Right ventricle myocardium superior (tissue), 1 donor: ENCODE measurements around the gene SVIL. TPM values are rescaled to one million over a fixed set of nuclear protein-coding genes. Genes with fewer than 3 reads are reported as not detected.
"Not testable (repeated sequence)": the region's sequence is repeated elsewhere in the genome, so short reads cannot be mapped to it uniquely, and the experiment has no call there.

Source experiments
- ATAC-seq: fragments of 200-7000 bp; cut with Tn5 transposase; one replicate; pipeline ENCODE4 v1.9.1; 2020; ENCODE audit warnings: mild to moderate bottlenecking; ENCODE audit not compliant: poor library complexity
- DNase-seq: peaks from one replicate; pipeline ENCODE4 v3.0.0-alpha.2; 2020
- intact Hi-C: fragments of 100-400 bp; cut with DNase I; formaldehyde crosslinking; loops from one replicate; pipeline ENCODE4 v1.11.2; 2022
- total RNA-seq: library from RNA; stranded (reverse); fragmentation: NEBNext Ultra II Directional; extraction: Animal tissue kit (Norgen Biotek cat#: 25700); gene quantifications from one replicate; pipeline ENCODE4 v1.2.1, GENCODE V29; 2021
- donor health status: DM: no; HTN: yes; CAD: no; lungs with severe emphysema.

SVIL gene
- total RNA-seq, 1 donor from 2014 or later, result 298 TPM

- intact Hi-C loops, result loop anchor here (10.0 kb wide), 1 partner anchor 245 kb away; no protein-coding TSS in a partner anchor
- no peak for DNase-seq
- ATAC-seq, result no peak
Observed at GRCh38 chr10:29609696-29610095, 25.1 kb downstream of the SVIL start.

DNA sequence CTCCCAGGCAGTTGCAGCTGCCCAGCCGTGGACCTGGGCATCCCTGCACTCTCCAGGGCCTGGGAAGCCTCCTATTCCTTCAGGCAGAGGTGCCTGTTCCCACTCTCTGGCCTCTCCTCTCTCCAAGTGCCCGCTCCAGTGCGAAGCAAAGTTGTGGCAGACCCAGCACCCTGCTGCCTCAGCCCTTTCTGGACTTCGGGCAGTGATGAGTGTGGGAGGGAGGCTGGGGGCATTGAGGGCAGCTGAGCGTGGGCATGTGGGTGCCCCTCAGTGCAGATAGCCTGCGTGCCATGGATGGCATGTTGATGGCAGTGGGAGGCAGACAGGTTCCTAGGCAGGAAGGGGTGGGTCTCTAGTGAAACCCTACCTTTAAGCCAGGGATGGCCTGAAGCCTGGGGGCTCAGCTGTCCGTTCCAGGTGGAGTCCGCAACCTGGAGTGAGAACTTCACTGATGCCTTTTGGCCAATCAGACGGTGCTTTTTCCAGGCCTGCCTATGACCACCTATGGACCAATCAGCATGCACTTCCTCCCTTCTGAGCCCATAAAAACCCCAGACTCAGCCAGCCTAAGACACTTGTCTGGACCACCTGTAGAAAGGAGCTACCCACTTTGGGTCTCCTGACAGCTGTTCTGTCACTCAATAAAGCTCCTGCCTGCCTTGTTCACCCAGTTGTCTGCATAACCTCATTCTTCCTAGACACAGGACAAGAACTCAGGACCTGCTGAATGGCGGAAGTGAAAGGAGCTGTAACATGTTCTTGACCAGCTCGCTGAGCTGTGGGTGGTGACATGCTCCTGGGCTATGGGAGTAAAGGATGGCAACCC lies 26.1 kb downstream of the SVIL start:
- no peak for ATAC-seq
- no peak for DNase-seq
- intact Hi-C loops, result loop anchor here (10.0 kb wide), 1 partner anchor 246 kb away; no protein-coding TSS in a partner anchor

DNA sequence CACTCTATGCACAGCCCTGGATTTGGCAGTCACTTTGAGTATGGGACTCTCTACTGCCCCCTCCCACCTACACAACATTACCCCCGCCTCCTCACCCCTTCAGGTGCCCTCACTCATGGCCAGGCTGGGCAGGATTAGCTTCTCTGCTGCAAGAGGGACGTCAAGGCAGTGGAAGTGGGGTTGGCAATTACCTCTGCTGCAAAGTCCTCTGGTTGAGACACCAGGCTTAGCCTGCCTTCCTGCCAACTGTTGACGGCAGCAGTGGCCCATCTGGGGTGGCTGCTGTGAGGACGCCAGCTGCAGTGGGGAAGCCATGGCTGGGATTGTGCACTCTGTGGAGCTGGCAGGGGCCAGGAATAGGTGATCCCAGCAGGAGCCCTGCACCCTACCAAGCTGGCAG lies 26.7 kb downstream of the SVIL start:
- peak; percentile 81 for DNase-seq
- ATAC-seq, result peak; percentile 88
- intact Hi-C loops, result loop anchor here (10.0 kb wide), 1 partner anchor 247 kb away; no protein-coding TSS in a partner anchor

GRCh38 chr10:29607576-29607975 lies 27.2 kb downstream of the SVIL start:
- intact Hi-C loops, result loop anchor here (10.0 kb wide), 1 partner anchor 247 kb away; no protein-coding TSS in a partner anchor
- DNase-seq (no peak), ATAC-seq (peak; percentile 3)

GRCh38 chr10:29606693-29607092 lies 28.1 kb downstream of the SVIL start:
- ATAC-seq, DNase-seq: not testable (repeated sequence)
- intact Hi-C loops, result loop anchor here (10.0 kb wide), 1 partner anchor 248 kb away; no protein-coding TSS in a partner anchor

- intact Hi-C loops, result loop anchor here (10.0 kb wide), 1 partner anchor 250 kb away; no protein-coding TSS in a partner anchor
- ATAC-seq (no peak), DNase-seq (no peak)
Observed at GRCh38 chr10:29604291-29604825, 30.4 kb downstream of the SVIL start.

DNA sequence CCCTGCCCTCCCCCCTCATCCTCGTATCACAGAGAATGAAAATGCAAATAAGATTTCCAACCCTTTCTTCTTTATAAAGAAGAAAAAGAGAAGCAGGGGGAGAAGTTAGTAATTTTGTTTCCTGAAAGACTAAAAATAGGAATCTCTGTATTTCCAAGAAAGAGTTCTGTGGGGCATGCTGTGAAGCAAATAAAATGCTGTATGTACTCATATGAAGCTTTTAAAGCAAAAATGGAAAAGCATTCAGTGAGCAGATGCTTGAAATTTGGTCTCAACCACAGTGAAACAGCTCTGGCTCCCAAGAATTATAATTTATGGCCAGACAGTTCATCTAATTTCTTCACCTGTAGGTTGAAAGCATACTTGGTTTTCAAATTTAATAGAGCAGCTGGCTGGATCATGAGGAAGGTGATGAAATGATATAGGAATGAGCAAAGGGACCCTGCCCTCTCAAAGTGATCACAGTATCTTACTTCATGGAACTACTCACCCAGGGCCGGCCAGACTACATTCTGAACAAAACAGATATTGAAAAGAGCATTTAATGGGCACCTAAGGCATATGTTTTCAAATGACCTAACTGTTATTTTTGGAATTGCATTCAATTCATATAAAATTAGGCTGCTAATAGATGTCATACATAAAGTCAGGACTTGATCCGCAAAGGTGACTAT lies 31.4 kb downstream of the SVIL start:
- intact Hi-C loops, result loop anchor here (10.0 kb wide), 1 partner anchor 251 kb away; no protein-coding TSS in a partner anchor
- DNase-seq, result no peak
- no peak for ATAC-seq

GRCh38 chr10:29600821-29601220 lies 34.0 kb downstream of the SVIL start:
- intact Hi-C loops, result loop anchor here (10.0 kb wide), 1 partner anchor 254 kb away; no protein-coding TSS in a partner anchor
- ATAC-seq (no peak), DNase-seq (no peak)

GRCh38 chr10:29600067-29600466 lies 34.7 kb downstream of the SVIL start:
- DNase-seq, result no peak
- ATAC-seq, result no peak
- intact Hi-C loops, result loop anchor here (10.0 kb wide), 1 partner anchor 255 kb away; no protein-coding TSS in a partner anchor

DNA sequence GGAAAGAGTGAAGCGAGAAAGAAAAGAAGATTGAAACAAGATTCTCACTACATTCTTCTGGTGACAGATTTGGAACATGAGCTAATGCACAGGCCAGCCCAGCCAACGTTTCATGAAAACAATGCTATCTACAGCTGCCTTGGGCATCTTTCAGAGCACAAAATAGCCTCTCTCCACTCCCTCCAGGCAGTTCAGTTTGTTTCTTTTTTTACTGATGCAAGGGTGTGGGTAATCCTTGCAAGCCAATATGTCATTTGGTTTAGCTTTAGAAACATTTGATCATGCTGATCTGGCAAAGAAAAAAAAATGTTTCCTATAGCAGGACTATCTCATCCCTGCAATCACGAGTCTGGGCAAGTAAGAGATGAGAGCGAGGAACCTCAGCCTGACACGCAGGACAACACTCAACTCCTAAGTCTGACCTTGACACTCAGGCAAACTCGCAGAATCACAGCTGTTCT lies 35.9 kb downstream of the SVIL start:
- ATAC-seq, result peak; percentile 86
- no peak for DNase-seq
- intact Hi-C loops, result no loop called here

DNA sequence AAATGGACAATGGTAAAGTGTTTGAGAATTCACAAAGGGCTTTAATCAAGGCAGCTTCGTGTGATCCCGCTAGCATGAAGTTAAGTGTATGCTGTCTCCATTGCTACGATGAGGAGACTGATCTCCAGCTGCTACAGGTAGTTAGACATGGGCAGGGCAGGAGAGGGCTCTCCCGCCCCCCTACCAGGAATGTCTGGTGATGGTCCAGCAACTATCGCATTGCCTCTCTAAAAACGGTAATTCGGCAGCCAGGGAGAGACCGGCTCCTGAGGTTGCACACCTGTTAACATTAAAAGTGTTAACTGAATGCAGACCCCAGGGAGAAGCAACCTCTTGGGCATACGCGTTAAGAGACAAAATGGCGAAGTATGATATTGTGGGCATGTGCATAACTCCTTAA lies 37.9 kb downstream of the SVIL start:
- DNase-seq (no peak), ATAC-seq (no peak)
- intact Hi-C loops, result no loop called here

GRCh38 chr10:29596356-29596755 lies 38.4 kb downstream of the SVIL start:
- intact Hi-C loops, result no loop called here
- ATAC-seq (no peak), DNase-seq (no peak)

DNA sequence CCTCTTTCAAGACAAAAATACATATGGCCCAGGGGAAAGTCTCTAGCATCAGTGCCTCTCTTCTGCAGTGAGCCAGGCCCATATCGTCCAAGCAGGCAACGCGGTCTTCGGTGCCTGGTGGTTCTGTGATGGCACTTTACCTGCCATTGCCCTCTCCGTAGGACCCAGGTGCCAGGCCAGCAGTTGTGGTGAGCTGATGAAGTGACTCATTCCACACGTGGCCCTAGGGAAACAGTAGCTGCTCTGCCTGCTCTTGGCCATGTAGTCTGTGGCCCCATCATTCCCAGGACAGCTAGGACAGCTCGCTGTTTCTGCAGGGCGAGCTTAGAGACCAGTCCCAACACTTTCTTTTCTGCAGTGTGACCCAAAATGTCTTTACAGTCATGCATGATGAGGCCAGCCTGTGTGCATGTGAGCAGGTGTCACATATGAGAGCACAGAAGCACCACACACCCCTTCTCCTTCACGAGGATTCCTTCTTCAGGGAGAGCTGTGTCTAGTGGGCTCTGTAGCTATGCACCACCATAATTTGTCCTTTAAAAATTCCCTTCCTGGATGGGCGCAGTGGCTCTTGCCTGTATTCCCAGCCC lies 39.0 kb downstream of the SVIL start:
- no peak for DNase-seq
- ATAC-seq, result no peak
- intact Hi-C loops, result no loop called here

- no peak for DNase-seq
- intact Hi-C loops, result no loop called here
Observed at GRCh38 chr10:29595146-29595545, 39.6 kb downstream of the SVIL start.

DNA sequence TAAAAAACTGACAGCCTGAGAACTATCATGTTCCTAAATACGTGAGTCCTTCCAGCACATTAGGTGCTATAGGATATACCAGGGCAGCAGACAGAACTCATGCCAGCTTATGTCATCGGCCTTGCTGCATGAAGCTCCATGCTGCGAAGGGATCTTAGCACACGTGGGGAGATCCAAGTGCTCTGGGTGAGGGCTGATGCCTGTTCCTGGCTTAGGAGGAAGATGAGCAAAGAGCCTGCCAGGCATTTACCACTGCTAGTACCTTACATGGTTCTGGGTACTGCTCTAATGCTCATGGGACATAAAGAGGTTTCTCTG lies 43.2 kb downstream of the SVIL start:
- intact Hi-C loops, result no loop called here

More at GRCh38 chr10:29595146-29595545, 39.6 kb downstream of the SVIL start:
- no peak for ATAC-seq

GRCh38 chr10:29590915-29591650 lies 43.7 kb downstream of the SVIL start:
- ATAC-seq, result no peak
- intact Hi-C loops, result no loop called here
- DNase-seq, result no peak

More for the DNA sequence above, 43.2 kb downstream of the SVIL start:
- DNase-seq (no peak), ATAC-seq (no peak)

DNA sequence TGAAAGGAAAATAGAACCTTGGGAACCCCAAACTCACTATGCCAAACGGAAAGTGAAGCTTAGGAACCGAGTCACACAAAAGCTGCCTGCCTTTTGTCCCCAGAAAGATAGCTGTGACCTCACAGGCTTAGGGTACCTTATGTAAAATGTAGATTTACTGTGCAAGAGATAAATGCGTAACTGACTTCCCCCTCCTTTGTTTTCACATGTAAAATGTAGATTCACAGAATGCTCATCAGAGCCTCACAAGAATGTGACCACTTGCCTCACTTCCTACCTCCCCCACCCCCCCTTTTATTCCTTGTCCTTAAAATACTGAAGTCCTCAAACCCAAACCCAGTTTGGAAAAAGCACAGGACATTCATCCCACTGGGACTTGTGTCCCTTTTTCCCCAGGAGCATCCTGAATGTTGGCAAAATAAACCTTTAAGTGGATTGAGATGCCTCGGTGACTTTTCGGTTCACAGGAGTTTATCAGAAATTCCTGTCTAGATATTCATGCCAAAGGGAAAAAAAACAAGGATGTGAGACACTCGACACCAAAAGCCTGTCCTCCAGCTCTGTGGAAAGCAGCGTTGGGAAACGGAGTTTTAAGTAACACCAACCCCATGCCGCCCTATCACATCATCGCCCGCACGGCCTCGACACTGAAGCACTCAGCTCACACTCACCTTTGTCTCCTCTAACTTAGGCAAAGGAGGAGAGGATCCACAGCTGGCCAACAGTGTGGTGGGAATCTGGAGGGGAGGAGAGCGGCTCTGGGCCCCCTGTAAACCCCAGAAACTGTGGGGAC lies 45.9 kb downstream of the SVIL start:
- DNase-seq (no peak), ATAC-seq (no peak)
- intact Hi-C loops, result no loop called here
